Measurements from ENCODE around the gene ITPR2. TPM values are rescaled to one million over a fixed set of nuclear protein-coding genes. Genes with fewer than 3 reads are reported as not detected.

Gene ITPR2
- total and polyA plus RNA-seq, 2 of the 13 experiments (the other 11 are each of a cell fraction or from before 2014, with no cell fraction given): 31.9 to 81.9 TPM

GRCh38 chr12:26768611-26769603, 64.1 kb downstream of the ITPR2 start (continued):
- TF ChIP-seq, protein P1, sequence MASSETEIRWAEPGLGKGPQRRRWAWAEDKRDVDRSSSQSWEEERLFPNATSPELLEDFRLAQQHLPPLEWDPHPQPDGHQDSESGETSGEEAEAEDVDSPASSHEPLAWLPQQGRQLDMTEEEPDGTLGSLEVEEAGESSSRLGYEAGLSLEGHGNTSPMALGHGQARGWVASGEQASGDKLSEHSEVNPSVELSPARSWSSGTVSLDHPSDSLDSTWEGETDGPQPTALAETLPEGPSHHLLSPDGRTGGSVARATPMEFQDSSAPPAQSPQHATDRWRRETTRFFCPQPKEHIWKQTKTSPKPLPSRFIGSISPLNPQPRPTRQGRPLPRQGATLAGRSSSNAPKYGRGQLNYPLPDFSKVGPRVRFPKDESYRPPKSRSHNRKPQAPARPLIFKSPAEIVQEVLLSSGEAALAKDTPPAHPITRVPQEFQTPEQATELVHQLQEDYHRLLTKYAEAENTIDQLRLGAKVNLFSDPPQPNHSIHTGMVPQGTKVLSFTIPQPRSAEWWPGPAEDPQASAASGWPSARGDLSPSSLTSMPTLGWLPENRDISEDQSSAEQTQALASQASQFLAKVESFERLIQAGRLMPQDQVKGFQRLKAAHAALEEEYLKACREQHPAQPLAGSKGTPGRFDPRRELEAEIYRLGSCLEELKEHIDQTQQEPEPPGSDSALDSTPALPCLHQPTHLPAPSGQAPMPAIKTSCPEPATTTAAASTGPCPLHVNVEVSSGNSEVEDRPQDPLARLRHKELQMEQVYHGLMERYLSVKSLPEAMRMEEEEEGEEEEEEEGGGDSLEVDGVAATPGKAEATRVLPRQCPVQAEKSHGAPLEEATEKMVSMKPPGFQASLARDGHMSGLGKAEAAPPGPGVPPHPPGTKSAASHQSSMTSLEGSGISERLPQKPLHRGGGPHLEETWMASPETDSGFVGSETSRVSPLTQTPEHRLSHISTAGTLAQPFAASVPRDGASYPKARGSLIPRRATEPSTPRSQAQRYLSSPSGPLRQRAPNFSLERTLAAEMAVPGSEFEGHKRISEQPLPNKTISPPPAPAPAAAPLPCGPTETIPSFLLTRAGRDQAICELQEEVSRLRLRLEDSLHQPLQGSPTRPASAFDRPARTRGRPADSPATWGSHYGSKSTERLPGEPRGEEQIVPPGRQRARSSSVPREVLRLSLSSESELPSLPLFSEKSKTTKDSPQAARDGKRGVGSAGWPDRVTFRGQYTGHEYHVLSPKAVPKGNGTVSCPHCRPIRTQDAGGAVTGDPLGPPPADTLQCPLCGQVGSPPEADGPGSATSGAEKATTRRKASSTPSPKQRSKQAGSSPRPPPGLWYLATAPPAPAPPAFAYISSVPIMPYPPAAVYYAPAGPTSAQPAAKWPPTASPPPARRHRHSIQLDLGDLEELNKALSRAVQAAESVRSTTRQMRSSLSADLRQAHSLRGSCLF (CRISPR knock-in tag; IDR thresholded peaks at IDR 0.05; ENCODE audit: borderline replicate concordance): no peak
- no peak for TF ChIP-seq ZNF225 (CRISPR knock-in tag; IDR thresholded peaks at IDR 0.05)
- peak; percentile 86; the same call in 1 of the 2 replicates for TF ChIP-seq RFXANK (CRISPR knock-in tag; IDR thresholded peaks at IDR 0.05)
- peak; percentile 95 for TF ChIP-seq KLF6 (CRISPR knock-in tag; IDR thresholded peaks at IDR 0.05)
- TF ChIP-seq ZNF747 (CRISPR knock-in tag; IDR thresholded peaks at IDR 0.05; ENCODE audit: borderline replicate concordance): peak; percentile 74; the same call in 1 of the 2 replicates
- TF ChIP-seq REPIN1 (CRISPR knock-in tag; IDR thresholded peaks at IDR 0.05; ENCODE audit: borderline replicate concordance, low read depth): peak; percentile 78; the same call in 1 of the 2 replicates
- peak; percentile 87; the same call in 1 of the 2 replicates for TF ChIP-seq ZNF670 (CRISPR knock-in tag; IDR thresholded peaks at IDR 0.05; ENCODE audit: borderline replicate concordance)
- peak; percentile 72 for TF ChIP-seq MAFK (conservative IDR thresholded peaks at IDR 0.05 in 1 of 2, IDR thresholded peaks at IDR 0.05 in 1 of 2; ENCODE audit: low read length in 2 of 2)
- no peak for TF ChIP-seq ZNF274 (CRISPR knock-in tag; IDR thresholded peaks at IDR 0.05)
- peak; percentile 35; the same call in 1 of the 2 replicates for TF ChIP-seq KMT2A (CRISPR knock-in tag; IDR thresholded peaks at IDR 0.05)
- TF ChIP-seq, protein P2, sequence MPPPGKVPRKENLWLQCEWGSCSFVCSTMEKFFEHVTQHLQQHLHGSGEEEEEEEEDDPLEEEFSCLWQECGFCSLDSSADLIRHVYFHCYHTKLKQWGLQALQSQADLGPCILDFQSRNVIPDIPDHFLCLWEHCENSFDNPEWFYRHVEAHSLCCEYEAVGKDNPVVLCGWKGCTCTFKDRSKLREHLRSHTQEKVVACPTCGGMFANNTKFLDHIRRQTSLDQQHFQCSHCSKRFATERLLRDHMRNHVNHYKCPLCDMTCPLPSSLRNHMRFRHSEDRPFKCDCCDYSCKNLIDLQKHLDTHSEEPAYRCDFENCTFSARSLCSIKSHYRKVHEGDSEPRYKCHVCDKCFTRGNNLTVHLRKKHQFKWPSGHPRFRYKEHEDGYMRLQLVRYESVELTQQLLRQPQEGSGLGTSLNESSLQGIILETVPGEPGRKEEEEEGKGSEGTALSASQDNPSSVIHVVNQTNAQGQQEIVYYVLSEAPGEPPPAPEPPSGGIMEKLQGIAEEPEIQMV (CRISPR knock-in tag; IDR thresholded peaks at IDR 0.05; ENCODE audit: low read depth): no peak
- TF ChIP-seq SKI (IDR thresholded peaks at IDR 0.05; ENCODE audit: partially characterized antibody): peak; percentile 86
- TF ChIP-seq ATAD3A (CRISPR knock-in tag; IDR thresholded peaks at IDR 0.05): no peak
- TF ChIP-seq SAFB2 (CRISPR knock-in tag; IDR thresholded peaks at IDR 0.05; ENCODE audit: borderline replicate concordance, low read depth): no peak; the same call in 1 of the 2 replicates
- no peak for TF ChIP-seq PRDM4 (CRISPR knock-in tag; IDR thresholded peaks at IDR 0.05; ENCODE audit: borderline replicate concordance)
- TF ChIP-seq ZFYVE20 (CRISPR knock-in tag; IDR thresholded peaks at IDR 0.05; ENCODE audit: borderline replicate concordance, low read depth): no peak
- TF ChIP-seq XRCC5 (optimal IDR thresholded peaks at IDR 0.05; ENCODE audit: low read length): no peak
